KMS-11 (cell line): ENCODE measurements around the gene B3GNT3.

Source experiments
- H2AFZ ChIP-seq: fragments of 200-600 bp; sonication (generic); 2 replicates; pipeline ENCODE4 v1.6.1; 2016; ENCODE audit warnings: antibody characterized with exemption, mixed run types, low read depth
- H3K27ac ChIP-seq: fragments of 200-600 bp; sonication (generic); 2 replicates; pipeline ENCODE4 v1.6.1; 2016; ENCODE audit warnings: mild to moderate bottlenecking, mixed run types
- H3K27me3 ChIP-seq: fragments of 200-600 bp; sonication (generic); 2 replicates; pipeline ENCODE4 v1.6.1; 2017; ENCODE audit warnings: mild to moderate bottlenecking, low read depth, mixed run types, moderate library complexity; ENCODE audit not compliant: insufficient read depth
- H3K36me3 ChIP-seq: fragments of 200-600 bp; sonication (generic); 2 replicates; pipeline ENCODE4 v1.6.1; 2017; ENCODE audit warnings: mild to moderate bottlenecking, mixed run types; ENCODE audit not compliant: insufficient read depth
- H3K4me1 ChIP-seq: fragments of 200-600 bp; sonication (generic); 2 replicates; pipeline ENCODE4 v1.6.1; 2016; ENCODE audit warnings: mild to moderate bottlenecking, low read depth, mixed run types; ENCODE audit not compliant: poor library complexity, severe bottlenecking
- H3K4me2 ChIP-seq: fragments of 200-600 bp; sonication (generic); 2 replicates; pipeline ENCODE4 v1.7.0; 2016; ENCODE audit warnings: mild to moderate bottlenecking, mixed run types
- H3K4me3 ChIP-seq: fragments of 200-600 bp; sonication (generic); IDR thresholded peaks from 2 replicates; pipeline ENCODE4 v1.6.1; 2017; ENCODE audit warnings: low read depth, low read length, mixed read lengths; ENCODE audit not compliant: insufficient read depth
- H3K79me2 ChIP-seq: fragments of 200-600 bp; sonication (generic); 2 replicates; pipeline ENCODE4 v1.6.1; 2016; ENCODE audit warnings: low read depth, mixed run types; ENCODE audit not compliant: insufficient read depth
- H3K9ac ChIP-seq: fragments of 200-600 bp; sonication (generic); 2 replicates; pipeline ENCODE4 v1.6.1; 2016; ENCODE audit warnings: mild to moderate bottlenecking, mixed run types
- H4K20me1 ChIP-seq: fragments of 200-600 bp; sonication (generic); 2 replicates; pipeline ENCODE4 v1.6.1; 2016; ENCODE audit warnings: mild to moderate bottlenecking, mixed run types; ENCODE audit not compliant: insufficient read depth
- TF ChIP-seq, protein P1 (sequence below): fragments of 200-600 bp; sonication (generic); conservative IDR thresholded peaks from 2 replicates; pipeline ENCODE4 v1.6.1; 2017; ENCODE audit warnings: low read depth, mild to moderate bottlenecking, antibody characterized with exemption, low read length, moderate library complexity, mixed read lengths

B3GNT3 gene

DNA sequence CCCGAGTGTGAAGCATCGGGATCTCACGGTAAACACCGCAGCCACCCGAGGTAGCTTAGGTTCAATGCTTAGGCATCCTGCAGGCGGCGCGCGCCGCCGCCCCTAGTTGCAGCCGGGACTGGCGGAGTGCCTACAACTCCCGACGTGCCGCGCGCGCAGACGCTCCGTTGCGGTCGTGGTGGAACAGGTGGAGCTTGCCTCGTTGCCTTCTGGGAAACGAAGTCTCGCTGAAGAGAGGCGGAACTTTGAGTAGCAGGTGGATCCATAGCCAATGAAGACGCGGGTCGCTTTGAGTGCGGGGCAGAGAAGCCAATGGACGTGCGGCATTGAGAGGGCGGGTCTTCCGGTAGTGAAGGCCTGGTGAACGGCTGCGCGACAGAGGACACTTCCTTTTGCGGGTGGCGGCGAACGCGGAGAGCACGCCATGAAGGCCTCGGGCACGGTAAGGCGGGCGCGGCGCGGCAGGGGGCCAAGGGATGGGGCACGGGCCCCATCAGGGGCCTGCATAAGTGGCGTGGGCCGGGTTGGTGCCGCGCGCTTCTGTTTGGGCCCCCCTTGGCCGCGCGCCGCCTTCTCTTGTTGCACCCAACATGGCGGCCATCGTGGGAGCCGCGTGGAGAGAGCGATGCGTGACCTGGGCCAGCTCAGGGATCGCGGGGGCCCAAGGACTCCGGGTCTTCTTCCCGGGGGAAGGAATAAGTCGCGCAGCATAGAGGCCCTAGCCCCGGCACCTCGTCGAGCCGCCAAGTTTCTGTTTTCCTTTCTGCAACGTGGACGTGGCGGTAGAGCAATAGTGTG is 64.8 kb downstream of the B3GNT3 start, which contains the start of gene RPL18A:
RPL18A (plus strand) TSS at position 378 of the 798 bp plus-strand sequence; CDS start at position 425, 47 bp downstream.
- TF ChIP-seq, protein P1, sequence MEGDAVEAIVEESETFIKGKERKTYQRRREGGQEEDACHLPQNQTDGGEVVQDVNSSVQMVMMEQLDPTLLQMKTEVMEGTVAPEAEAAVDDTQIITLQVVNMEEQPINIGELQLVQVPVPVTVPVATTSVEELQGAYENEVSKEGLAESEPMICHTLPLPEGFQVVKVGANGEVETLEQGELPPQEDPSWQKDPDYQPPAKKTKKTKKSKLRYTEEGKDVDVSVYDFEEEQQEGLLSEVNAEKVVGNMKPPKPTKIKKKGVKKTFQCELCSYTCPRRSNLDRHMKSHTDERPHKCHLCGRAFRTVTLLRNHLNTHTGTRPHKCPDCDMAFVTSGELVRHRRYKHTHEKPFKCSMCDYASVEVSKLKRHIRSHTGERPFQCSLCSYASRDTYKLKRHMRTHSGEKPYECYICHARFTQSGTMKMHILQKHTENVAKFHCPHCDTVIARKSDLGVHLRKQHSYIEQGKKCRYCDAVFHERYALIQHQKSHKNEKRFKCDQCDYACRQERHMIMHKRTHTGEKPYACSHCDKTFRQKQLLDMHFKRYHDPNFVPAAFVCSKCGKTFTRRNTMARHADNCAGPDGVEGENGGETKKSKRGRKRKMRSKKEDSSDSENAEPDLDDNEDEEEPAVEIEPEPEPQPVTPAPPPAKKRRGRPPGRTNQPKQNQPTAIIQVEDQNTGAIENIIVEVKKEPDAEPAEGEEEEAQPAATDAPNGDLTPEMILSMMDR: peak; percentile 66
- peak within 1 kb of the TSS; percentile 50 for H3K27ac ChIP-seq

DNA sequence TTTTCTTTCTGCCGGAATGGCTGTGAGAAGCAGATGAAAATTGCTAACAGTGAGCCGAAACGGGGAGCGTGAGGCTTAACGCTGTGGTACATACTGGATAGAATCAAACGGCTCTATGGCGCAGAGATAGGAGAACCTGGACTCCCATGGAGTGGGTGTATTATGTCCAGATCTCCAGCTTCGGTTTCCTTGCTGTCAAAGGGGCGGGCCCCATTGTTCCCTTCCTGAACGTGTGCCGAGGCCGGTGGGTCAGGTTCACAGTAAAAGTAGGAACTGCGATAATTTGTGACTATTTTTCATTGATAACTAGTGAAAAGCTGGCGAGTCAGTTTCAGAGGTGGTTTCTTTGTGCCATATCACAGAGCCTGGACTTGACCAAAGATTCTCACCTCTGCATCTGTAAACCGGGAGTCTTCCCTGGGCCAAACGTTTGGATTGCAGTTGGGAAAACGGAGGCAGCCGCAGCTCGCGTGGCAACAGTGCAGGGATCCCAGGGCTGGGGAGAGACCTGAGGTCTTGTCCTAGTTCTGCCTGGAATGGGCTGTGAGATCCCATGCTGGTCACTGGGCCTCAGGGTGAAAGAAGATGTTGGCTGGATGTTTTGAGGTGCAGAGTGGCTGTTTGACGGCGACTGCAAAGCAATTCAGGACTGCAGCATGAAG is 65.5 kb downstream of the B3GNT3 start:
- Histone ChIP-seq H3K27me3 (no peaks in the 10 kb centered on the region; the same call in 1 of the 2 replicates), H3K79me2 (peaks cover 25% of the 10 kb centered on the region), H3K4me1 (peaks cover 26% of the 10 kb centered on the region), H3K4me2 (peak overlapping the region; percentile 95), H3K4me3 (peak overlapping the region; percentile 67), H4K20me1 (no peaks in the 10 kb centered on the region), H2AFZ (peak overlapping the region; percentile 5; the same call in 1 of the 2 replicates), H3K9ac (peak overlapping the region; percentile 94), H3K27ac (peak overlapping the region; percentile 50), H3K36me3 (peaks cover 11% of the 10 kb centered on the region; the same call in 1 of the 2 replicates)
- TF ChIP-seq, protein P1: no peak

More for the DNA sequence above, 64.8 kb downstream of the B3GNT3 start, which contains the start of gene RPL18A:
- Histone ChIP-seq H3K4me2 (peak within 1 kb of the TSS; percentile 95), H3K36me3 (peaks cover 11% of the 10 kb centered on the region; the same call in 1 of the 2 replicates), H3K9ac (peak within 1 kb of the TSS; percentile 94), H3K79me2 (peaks cover 25% of the 10 kb centered on the region), H3K4me3 (peak within 1 kb of the TSS; percentile 67), H3K4me1 (peaks cover 28% of the 10 kb centered on the region), H4K20me1 (no peaks in the 10 kb centered on the region), H2AFZ (peak within 1 kb of the TSS; percentile 78), H3K27me3 (no peaks in the 10 kb centered on the region; the same call in 1 of the 2 replicates)

- Histone ChIP-seq H3K4me2 (peak overlapping the region; percentile 95), H3K27me3 (no peaks in the 10 kb centered on the region; the same call in 1 of the 2 replicates), H3K4me1 (peaks cover 21% of the 10 kb centered on the region), H3K4me3 (peak overlapping the region; percentile 67), H2AFZ (no peak overlapping the region), H3K27ac (peak overlapping the region; percentile 50; the same call in 1 of the 2 replicates), H3K79me2 (peaks cover 25% of the 10 kb centered on the region), H4K20me1 (no peaks in the 10 kb centered on the region), H3K36me3 (peaks cover 11% of the 10 kb centered on the region; the same call in 1 of the 2 replicates), H3K9ac (peak overlapping the region; percentile 94)
- TF ChIP-seq, protein P1: no peak
Observed at GRCh38 chr19:17860993-17861360, 66.0 kb downstream of the B3GNT3 start.

- Histone ChIP-seq H3K9ac (peak overlapping the region; percentile 94; the same call in 1 of the 2 replicates), H2AFZ (no peak overlapping the region), H3K36me3 (peaks cover 11% of the 10 kb centered on the region; the same call in 1 of the 2 replicates)
Observed at GRCh38 chr19:17861542-17862402, 66.8 kb downstream of the B3GNT3 start.

More at GRCh38 chr19:17861542-17862402, 66.8 kb downstream of the B3GNT3 start:
- H3K27ac ChIP-seq: no peak overlapping the region
- peak overlapping the region; percentile 95 for H3K4me2 ChIP-seq
- H3K4me3 ChIP-seq: no peak overlapping the region
- peaks cover 25% of the 10 kb centered on the region for H3K79me2 ChIP-seq
- TF ChIP-seq, protein P1: no peak
- H4K20me1 ChIP-seq: no peaks in the 10 kb centered on the region
- no peaks in the 10 kb centered on the region for H3K27me3 ChIP-seq
- H3K4me1 ChIP-seq: peaks cover 21% of the 10 kb centered on the region
